Cardiac fibroblast (primary cell): ENCODE data around the gene SUSD5.
"Not testable (repeated sequence)": the region's sequence is repeated elsewhere in the genome, so short reads cannot be mapped to it uniquely, and the experiment has no call there.

Experiments used
- DNase-seq, 2 donors: peaks; one replicate each; pipeline versions ENCODE4 v3.0.0 to v3.0.0-alpha.2; 2010; ENCODE audit warnings: low read depth in 2 of 2
- H3K4me3 ChIP-seq, 2 donors: replicated peaks in 1 of 2; 1 replicate in 1 of 2; 2 replicates in 1 of 2; pipeline ENCODE4 v1.5.1; 2011; ENCODE audit warnings: low read depth in 2 of 2, low read length in 2 of 2, mild to moderate bottlenecking in 2 of 2, moderate library complexity in 1 of 2
- CTCF ChIP-seq: IDR thresholded peaks from one replicate; pipeline ENCODE4 v1.5.1; 2011; ENCODE audit warnings: low read depth, mild to moderate bottlenecking, low read length, inconsistent platforms

SUSD5 gene

DNA sequence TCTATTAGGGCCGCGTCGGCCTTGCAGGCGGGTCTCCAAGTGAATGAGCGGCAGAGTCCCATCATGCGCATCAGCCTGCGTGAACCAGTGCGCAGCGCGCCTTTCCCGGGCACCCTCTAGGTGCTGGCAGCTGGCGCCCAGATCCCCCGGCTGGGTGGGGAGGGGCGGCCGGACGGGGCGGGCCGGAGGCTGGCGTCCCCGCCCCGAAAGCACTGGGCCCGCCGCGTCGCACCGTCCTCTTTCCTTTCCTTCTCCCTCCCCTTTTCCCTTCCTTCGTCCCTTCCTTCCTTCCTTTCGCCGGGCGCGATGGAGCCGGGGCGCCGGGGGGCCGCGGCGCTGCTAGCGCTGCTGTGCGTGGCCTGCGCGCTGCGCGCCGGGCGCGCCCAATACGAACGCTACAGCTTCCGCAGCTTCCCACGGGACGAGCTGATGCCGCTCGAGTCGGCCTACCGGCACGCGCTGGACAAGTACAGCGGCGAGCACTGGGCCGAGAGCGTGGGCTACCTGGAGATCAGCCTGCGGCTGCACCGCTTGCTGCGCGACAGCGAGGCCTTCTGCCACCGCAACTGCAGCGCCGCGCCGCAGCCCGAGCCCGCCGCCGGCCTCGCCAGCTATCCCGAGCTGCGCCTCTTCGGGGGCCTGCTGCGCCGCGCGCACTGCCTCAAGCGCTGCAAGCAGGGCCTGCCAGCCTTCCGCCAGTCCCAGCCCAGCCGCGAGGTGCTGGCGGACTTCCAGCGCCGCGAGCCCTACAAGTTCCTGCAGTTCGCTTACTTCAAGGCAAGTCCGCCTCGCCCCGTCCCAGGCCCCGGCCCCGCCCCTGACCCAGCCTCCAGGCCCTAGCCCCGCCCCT lies 104.6 kb downstream of the SUSD5 start, which contains the start of gene CRTAP:
CRTAP (plus strand) TSS at position 243 of the 850 bp plus-strand sequence; CDS start at position 307, 64 bp downstream.
- TF ChIP-seq CTCF: no peak
- DNase-seq: peak; percentile 97 to 99
- peak within 1 kb of the TSS; percentile 64 for H3K4me3 ChIP-seq

- TF ChIP-seq CTCF: no peak
- no peak for DNase-seq
- no peak overlapping the region for H3K4me3 ChIP-seq
Measured at GRCh38 chr3:33111581-33111980, 107.0 kb downstream of the SUSD5 start.

- not testable (repeated sequence) for DNase-seq
Measured at GRCh38 chr3:33106854-33107253, 111.8 kb downstream of the SUSD5 start.

DNA sequence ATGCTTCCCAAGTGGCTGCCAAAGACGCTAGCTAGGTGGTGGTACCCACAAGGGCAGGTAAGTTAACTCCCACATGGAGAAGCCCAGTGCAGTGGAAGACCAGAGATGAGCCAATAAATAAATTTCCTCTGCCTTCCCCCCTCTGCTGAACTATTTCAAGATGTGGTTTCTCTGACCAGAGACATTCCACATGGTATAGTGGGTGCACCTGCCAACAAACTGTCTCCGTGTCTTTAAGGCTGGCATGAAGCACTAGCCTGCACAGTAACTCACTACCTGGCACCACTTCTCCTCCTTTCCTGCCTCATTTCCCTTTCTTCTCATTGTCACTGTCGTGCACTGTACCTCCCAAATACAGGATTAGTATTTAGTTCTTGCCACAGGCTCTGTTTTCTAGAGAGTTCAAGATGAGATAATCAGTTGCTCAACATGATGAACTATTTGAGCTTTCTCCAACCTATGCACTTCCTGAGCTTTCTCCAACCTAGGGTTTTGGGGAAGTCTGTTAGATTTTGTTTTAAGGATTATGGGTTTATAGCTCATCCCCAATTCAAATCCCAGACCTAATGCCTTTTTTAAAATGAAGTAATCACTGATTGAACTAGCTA lies 113.2 kb downstream of the SUSD5 start:
- no peak overlapping the region for H3K4me3 ChIP-seq
- DNase-seq: no peak
- TF ChIP-seq CTCF: no peak

More at GRCh38 chr3:33106854-33107253, 111.8 kb downstream of the SUSD5 start:
- not testable (repeated sequence) for H3K4me3 ChIP-seq

- no peak overlapping the region for H3K4me3 ChIP-seq
- DNase-seq: no peak
- no peak for TF ChIP-seq CTCF
Measured at GRCh38 chr3:33104803-33105202, 113.8 kb downstream of the SUSD5 start.

- H3K4me3 ChIP-seq: no peak overlapping the region
- no peak for TF ChIP-seq CTCF
- no peak for DNase-seq
Measured at GRCh38 chr3:33103480-33103879, 115.1 kb downstream of the SUSD5 start.

GRCh38 chr3:33103034-33103433 lies 115.6 kb downstream of the SUSD5 start:
- H3K4me3 ChIP-seq: no peak overlapping the region
- no peak for TF ChIP-seq CTCF
- DNase-seq: no peak
